Measurements from ENCODE around the gene MED25. TPM values are rescaled to one million over a fixed set of nuclear protein-coding genes. Genes with fewer than 3 reads are reported as not detected.

Gene MED25
- polyA plus RNA-seq (2012; ENCODE audit: insufficient read length, low read depth): 44.3 TPM

- TF ChIP-seq, protein P1, sequence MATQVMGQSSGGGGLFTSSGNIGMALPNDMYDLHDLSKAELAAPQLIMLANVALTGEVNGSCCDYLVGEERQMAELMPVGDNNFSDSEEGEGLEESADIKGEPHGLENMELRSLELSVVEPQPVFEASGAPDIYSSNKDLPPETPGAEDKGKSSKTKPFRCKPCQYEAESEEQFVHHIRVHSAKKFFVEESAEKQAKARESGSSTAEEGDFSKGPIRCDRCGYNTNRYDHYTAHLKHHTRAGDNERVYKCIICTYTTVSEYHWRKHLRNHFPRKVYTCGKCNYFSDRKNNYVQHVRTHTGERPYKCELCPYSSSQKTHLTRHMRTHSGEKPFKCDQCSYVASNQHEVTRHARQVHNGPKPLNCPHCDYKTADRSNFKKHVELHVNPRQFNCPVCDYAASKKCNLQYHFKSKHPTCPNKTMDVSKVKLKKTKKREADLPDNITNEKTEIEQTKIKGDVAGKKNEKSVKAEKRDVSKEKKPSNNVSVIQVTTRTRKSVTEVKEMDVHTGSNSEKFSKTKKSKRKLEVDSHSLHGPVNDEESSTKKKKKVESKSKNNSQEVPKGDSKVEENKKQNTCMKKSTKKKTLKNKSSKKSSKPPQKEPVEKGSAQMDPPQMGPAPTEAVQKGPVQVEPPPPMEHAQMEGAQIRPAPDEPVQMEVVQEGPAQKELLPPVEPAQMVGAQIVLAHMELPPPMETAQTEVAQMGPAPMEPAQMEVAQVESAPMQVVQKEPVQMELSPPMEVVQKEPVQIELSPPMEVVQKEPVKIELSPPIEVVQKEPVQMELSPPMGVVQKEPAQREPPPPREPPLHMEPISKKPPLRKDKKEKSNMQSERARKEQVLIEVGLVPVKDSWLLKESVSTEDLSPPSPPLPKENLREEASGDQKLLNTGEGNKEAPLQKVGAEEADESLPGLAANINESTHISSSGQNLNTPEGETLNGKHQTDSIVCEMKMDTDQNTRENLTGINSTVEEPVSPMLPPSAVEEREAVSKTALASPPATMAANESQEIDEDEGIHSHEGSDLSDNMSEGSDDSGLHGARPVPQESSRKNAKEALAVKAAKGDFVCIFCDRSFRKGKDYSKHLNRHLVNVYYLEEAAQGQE (IDR thresholded peaks at IDR 0.05; ENCODE audit: insufficient read depth in 1 of 2, low read depth in 2 of 2, low read length in 2 of 2): no peak
- peak; percentile 72 for TF ChIP-seq FOXP2 (optimal IDR thresholded peaks at IDR 0.05; ENCODE audit: borderline replicate concordance, extremely low read depth, extremely low read length, insufficient read depth)
- TF ChIP-seq SIN3A (IDR thresholded peaks at IDR 0.05; ENCODE audit: borderline replicate concordance, insufficient read depth, low read length): 0 out of 2 replicates have a peak, but pooled peaks have one; percentile 6
- TF ChIP-seq TAF1 (IDR thresholded peaks at IDR 0.05; ENCODE audit: borderline replicate concordance, insufficient read depth, low read length): 0 out of 2 replicates have a peak, but pooled peaks have one; percentile 42
- TF ChIP-seq POLR2AphosphoS5 (IDR thresholded peaks at IDR 0.05; ENCODE audit: low read depth, low read length): peak; percentile 82
Measured at GRCh38 chr19:49817964-49818648, at the start of gene MED25. Gene MED25 (plus strand): TSS chr19:49818289. CDS start chr19:49818342, 53 bp downstream.

GRCh38 chr19:49770529-49770928 lies 47.6 kb upstream of the MED25 start:
- TF ChIP-seq SIN3A (IDR thresholded peaks at IDR 0.05; ENCODE audit: borderline replicate concordance, insufficient read depth, low read length) (no peak), TAF1 (IDR thresholded peaks at IDR 0.05; ENCODE audit: borderline replicate concordance, insufficient read depth, low read length) (no peak), FOXP2 (optimal IDR thresholded peaks at IDR 0.05; ENCODE audit: borderline replicate concordance, extremely low read depth, extremely low read length, insufficient read depth) (no peak), POLR2AphosphoS5 (IDR thresholded peaks at IDR 0.05; ENCODE audit: low read depth, low read length) (no peak)
- TF ChIP-seq, protein P1 (IDR thresholded peaks at IDR 0.05; ENCODE audit: insufficient read depth in 1 of 2, low read depth in 2 of 2, low read length in 2 of 2): no peak

DNA sequence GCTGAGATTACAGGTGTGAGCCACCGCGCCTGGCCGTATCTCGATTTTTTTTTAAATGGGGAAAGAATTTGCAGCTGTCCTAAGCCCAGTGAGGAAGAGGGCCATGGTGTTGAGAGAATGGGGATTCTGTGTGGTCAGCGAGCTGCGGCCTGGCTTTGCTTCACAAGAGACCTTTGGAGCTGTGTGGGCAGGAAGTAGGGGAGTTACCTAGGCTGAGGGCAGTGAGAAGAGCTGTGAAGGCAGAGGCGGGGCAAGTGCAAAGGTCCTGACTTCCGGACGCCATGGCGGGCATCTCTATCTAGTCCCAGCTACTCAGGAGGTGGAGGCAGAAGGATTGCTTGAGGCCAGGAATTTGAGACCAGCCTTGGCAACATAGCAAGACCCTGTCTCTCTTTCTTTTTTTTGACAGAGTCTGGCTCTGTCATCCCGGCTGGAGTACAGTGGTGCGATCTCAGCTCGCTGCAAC lies 46.4 kb upstream of the MED25 start:
- TF ChIP-seq FOXP2 (optimal IDR thresholded peaks at IDR 0.05; ENCODE audit: borderline replicate concordance, extremely low read depth, extremely low read length, insufficient read depth) (no peak), SIN3A (IDR thresholded peaks at IDR 0.05; ENCODE audit: borderline replicate concordance, insufficient read depth, low read length) (no peak), TAF1 (IDR thresholded peaks at IDR 0.05; ENCODE audit: borderline replicate concordance, insufficient read depth, low read length) (no peak), POLR2AphosphoS5 (IDR thresholded peaks at IDR 0.05; ENCODE audit: low read depth, low read length) (no peak)
- TF ChIP-seq, protein P1 (IDR thresholded peaks at IDR 0.05; ENCODE audit: insufficient read depth in 1 of 2, low read depth in 2 of 2, low read length in 2 of 2): no peak

GRCh38 chr19:49772850-49773432 lies 45.1 kb upstream of the MED25 start:
- no peak for TF ChIP-seq SIN3A (IDR thresholded peaks at IDR 0.05; ENCODE audit: borderline replicate concordance, insufficient read depth, low read length)
- TF ChIP-seq FOXP2 (optimal IDR thresholded peaks at IDR 0.05; ENCODE audit: borderline replicate concordance, extremely low read depth, extremely low read length, insufficient read depth): no peak

- TF ChIP-seq TAF1 (IDR thresholded peaks at IDR 0.05; ENCODE audit: borderline replicate concordance, insufficient read depth, low read length) (no peak), POLR2AphosphoS5 (IDR thresholded peaks at IDR 0.05; ENCODE audit: low read depth, low read length) (no peak), FOXP2 (optimal IDR thresholded peaks at IDR 0.05; ENCODE audit: borderline replicate concordance, extremely low read depth, extremely low read length, insufficient read depth) (no peak), SIN3A (IDR thresholded peaks at IDR 0.05; ENCODE audit: borderline replicate concordance, insufficient read depth, low read length) (no peak)
- TF ChIP-seq, protein P1 (IDR thresholded peaks at IDR 0.05; ENCODE audit: insufficient read depth in 1 of 2, low read depth in 2 of 2, low read length in 2 of 2): no peak
Measured at GRCh38 chr19:49773663-49774350, 44.3 kb upstream of the MED25 start.

Measured in PFSK-1 (cell line).